ENCODE measurements around the gene HNRNPM.
"Not testable (repeated sequence)": the region's sequence is repeated elsewhere in the genome, so short reads cannot be mapped to it uniquely, and the experiment has no call there.

The HNRNPM gene

DNA sequence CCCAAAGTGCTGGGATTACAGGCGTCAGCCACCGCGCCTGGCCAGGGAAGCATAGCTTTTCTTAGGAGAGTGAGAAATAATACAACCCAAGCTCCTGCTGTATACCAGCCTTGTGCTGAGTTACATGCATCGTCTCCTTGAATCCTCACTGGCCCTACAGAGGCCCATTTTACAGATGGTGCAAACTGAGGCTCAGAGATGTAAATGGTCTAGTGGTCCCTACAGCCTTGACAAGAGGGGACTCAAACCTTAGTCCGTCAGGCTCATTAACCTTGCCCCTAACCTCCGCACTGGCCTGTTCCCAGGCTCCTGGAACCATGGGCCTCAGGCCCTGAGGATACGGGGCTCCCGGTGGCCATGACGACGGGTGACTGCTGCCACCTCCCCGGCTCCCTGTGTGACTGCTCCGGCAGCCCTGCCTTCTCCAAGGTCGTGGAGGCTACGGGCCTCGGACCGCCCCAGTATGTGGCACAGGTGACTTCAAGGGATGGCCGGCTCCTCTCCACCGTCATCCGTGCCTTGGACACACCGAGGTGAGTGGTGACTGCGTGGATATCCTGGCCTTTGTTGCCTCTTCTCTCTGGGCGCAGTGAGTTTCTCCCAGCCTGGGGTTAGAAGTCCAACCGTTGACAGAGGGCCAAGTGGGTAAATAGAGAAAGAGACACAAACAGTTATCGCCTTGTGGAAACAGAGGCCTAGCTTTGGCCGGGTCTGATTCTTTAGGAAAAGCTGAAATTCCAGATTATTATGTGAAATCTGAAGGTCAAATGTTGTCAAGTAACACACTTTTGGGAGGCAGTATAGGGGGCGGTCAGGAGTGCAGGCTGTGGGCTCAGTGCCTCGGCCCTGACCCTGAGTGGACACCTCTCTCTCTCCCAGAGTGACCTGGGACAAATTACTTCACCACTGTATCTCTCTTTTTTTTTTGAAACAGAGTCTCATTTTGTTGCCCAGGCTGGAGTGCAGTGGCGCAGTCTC, 23.0 kb upstream of the HNRNPM start:
- H3K36me3 ChIP-seq (replicated peaks in 1 of 2; ENCODE audit: control insufficient read depth in 2 of 2, insufficient read depth in 2 of 2, low read length in 2 of 2) = no peaks in the 10 kb centered on the region

DNA sequence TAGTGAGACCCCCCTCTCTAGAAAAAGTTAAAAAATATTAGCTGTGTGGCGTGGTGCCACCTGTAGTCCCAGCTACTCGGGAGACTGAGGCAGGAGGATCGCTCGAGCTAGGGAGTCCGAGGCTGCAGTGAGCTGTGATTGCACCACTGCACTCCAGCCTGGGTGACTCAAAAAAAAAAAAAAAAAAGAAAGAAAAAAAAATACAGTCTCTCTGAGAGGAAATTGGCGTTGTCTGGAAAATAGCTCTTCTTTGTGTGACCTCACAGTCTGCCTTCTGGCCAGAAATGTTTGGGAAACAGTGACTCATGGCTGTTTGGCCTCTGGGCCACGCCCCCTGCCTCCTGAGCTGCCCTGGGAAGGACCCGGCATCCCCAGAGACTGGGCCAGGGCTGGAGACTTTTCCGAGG, 21.0 kb upstream of the HNRNPM start:
- no peak overlapping the region for H3K4me2 ChIP-seq (ENCODE audit: insufficient read depth, low read length, poor library complexity, severe bottlenecking)
- no peaks in the 10 kb centered on the region for H3K36me3 ChIP-seq (replicated peaks in 1 of 2; ENCODE audit: control insufficient read depth in 2 of 2, insufficient read depth in 2 of 2, low read length in 2 of 2)
- no peak overlapping the region for H2BK5ac ChIP-seq (ENCODE audit: low read length)
- no peak overlapping the region for H3K18ac ChIP-seq (ENCODE audit: low read length)
- no peak overlapping the region for H4K91ac ChIP-seq (ENCODE audit: low read depth, low read length, poor library complexity)
- peak overlapping the region; percentile 19 for H3K27ac ChIP-seq (replicated peaks; ENCODE audit: low read length)
- H2BK120ac ChIP-seq (ENCODE audit: low read depth, low read length) = no peak overlapping the region
- no peaks in the 10 kb centered on the region for H3K9me3 ChIP-seq (replicated peaks in 1 of 2; ENCODE audit: control insufficient read depth in 2 of 2, insufficient read depth in 1 of 2, low read depth in 1 of 2, low read length in 2 of 2)
- peaks cover 0 to 4% of the 10 kb centered on the region in 2 donors for H3K4me1 ChIP-seq (ENCODE audit: control insufficient read depth in 2 of 2, insufficient read depth in 1 of 2, low read depth in 1 of 2, low read length in 2 of 2)
- H2AK5ac ChIP-seq (ENCODE audit: low read depth, low read length) = no peak overlapping the region
- no peaks in the 10 kb centered on the region for H3K27me3 ChIP-seq (ENCODE audit: control insufficient read depth in 3 of 3, insufficient read depth in 3 of 3, low read depth in 1 of 3, low read length in 3 of 3)
- no peaks in the 10 kb centered on the region for H3K79me1 ChIP-seq (ENCODE audit: low read depth, low read length)
- no peak overlapping the region for H3K4ac ChIP-seq (ENCODE audit: low read length)
- no peak overlapping the region for H3K4me3 ChIP-seq (ENCODE audit: low read length in 2 of 2)
- no peak overlapping the region for H3K9ac ChIP-seq (ENCODE audit: low read depth, low read length, poor library complexity)
- peak; percentile 41 for DNase-seq (ENCODE audit: low spot score)
- H2BK15ac ChIP-seq (ENCODE audit: low read length) = no peak overlapping the region
- H3K14ac ChIP-seq (ENCODE audit: low read length) = no peak overlapping the region
- no peak overlapping the region for H3K23ac ChIP-seq (ENCODE audit: low read depth, low read length, poor library complexity)
- no peak overlapping the region for H4K8ac ChIP-seq (ENCODE audit: low read depth, low read length)
- no CpG with 5 or more reads among the region's 9 CpGs for WGBS, 2 donors (ENCODE audit: extremely low coverage in 2 of 2, insufficient read length in 2 of 2, insufficient replicate concordance in 1 of 2)
- H2AFZ ChIP-seq (ENCODE audit: low read length) = peak overlapping the region; percentile 58
- H2BK12ac ChIP-seq (ENCODE audit: low read length) = no peak overlapping the region

More for the DNA sequence above, 23.0 kb upstream of the HNRNPM start:
- H3K9me3 ChIP-seq (replicated peaks in 1 of 2; ENCODE audit: control insufficient read depth in 2 of 2, insufficient read depth in 1 of 2, low read depth in 1 of 2, low read length in 2 of 2) = no peaks in the 10 kb centered on the region
- H3K9ac ChIP-seq (ENCODE audit: low read depth, low read length, poor library complexity) = peak overlapping the region; percentile 10
- no peaks in the 10 kb centered on the region for H3K79me1 ChIP-seq (ENCODE audit: low read depth, low read length)
- peaks cover 2 to 4% of the 10 kb centered on the region in 2 donors for H3K4me1 ChIP-seq (ENCODE audit: control insufficient read depth in 2 of 2, insufficient read depth in 1 of 2, low read depth in 1 of 2, low read length in 2 of 2)
- no peak overlapping the region for H2AFZ ChIP-seq (ENCODE audit: low read length)
- H3K27ac ChIP-seq (replicated peaks; ENCODE audit: low read length) = no peak overlapping the region
- H3K18ac ChIP-seq (ENCODE audit: low read length) = peak overlapping the region; percentile 32
- no peak overlapping the region for H3K14ac ChIP-seq (ENCODE audit: low read length)
- no peak overlapping the region for H2BK5ac ChIP-seq (ENCODE audit: low read length)
- peak overlapping the region; percentile 40 for H4K91ac ChIP-seq (ENCODE audit: low read depth, low read length, poor library complexity)
- no peak overlapping the region for H2BK120ac ChIP-seq (ENCODE audit: low read depth, low read length)
- no peak overlapping the region for H2BK15ac ChIP-seq (ENCODE audit: low read length)
- no peak overlapping the region for H3K4me2 ChIP-seq (ENCODE audit: insufficient read depth, low read length, poor library complexity, severe bottlenecking)
- no peak for DNase-seq (ENCODE audit: low spot score)
- peak overlapping the region; percentile 78 for H2AK5ac ChIP-seq (ENCODE audit: low read depth, low read length)
- H3K4me3 ChIP-seq (ENCODE audit: low read length in 2 of 2) = no peak overlapping the region
- H3K4ac ChIP-seq (ENCODE audit: low read length) = no peak overlapping the region
- peaks cover 0 to 2% (median 0%) of the 10 kb centered on the region in 3 experiments for H3K27me3 ChIP-seq (ENCODE audit: control insufficient read depth in 3 of 3, insufficient read depth in 3 of 3, low read depth in 1 of 3, low read length in 3 of 3)
- H4K8ac ChIP-seq (ENCODE audit: low read depth, low read length) = no peak overlapping the region
- no peak overlapping the region for H3K23ac ChIP-seq (ENCODE audit: low read depth, low read length, poor library complexity)
- H2BK12ac ChIP-seq (ENCODE audit: low read length) = no peak overlapping the region
- WGBS, 2 donors (ENCODE audit: extremely low coverage in 2 of 2, insufficient read length in 2 of 2, insufficient replicate concordance in 1 of 2) = no CpG with 5 or more reads among the region's 28 CpGs

DNA sequence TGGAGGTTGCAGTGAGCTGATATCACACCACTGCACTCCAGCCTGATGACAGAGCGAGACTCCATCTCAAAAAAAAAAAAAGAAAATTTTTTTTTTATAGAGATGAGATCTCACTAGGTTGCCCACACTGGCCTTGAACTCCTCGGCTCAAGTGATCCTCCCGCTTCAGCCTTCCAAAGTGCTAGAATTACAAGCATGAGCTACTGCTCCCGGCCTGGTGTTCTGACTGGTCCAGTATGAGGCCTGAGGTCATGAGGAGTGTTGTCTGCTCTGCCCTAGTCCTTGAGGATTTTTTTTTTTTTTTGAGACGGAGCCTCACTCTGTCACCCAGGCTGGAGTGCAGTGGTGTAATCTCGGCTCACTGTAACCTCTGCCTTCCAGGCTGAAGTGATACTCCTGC, 19.4 kb upstream of the HNRNPM start:
- not testable (repeated sequence) for H3K14ac ChIP-seq (ENCODE audit: low read length)

GRCh38 chr19:8426283-8426682, 18.5 kb upstream of the HNRNPM start:
- Histone ChIP-seq H3K23ac (ENCODE audit: low read depth, low read length, poor library complexity) (no peak overlapping the region), H3K18ac (ENCODE audit: low read length) (no peak overlapping the region), H2AFZ (ENCODE audit: low read length) (no peak overlapping the region), H2BK12ac (ENCODE audit: low read length) (no peak overlapping the region), H2BK15ac (ENCODE audit: low read length) (no peak overlapping the region), H3K9me3 (replicated peaks in 1 of 2; ENCODE audit: control insufficient read depth in 2 of 2, insufficient read depth in 1 of 2, low read depth in 1 of 2, low read length in 2 of 2) (no peaks in the 10 kb centered on the region), H4K8ac (ENCODE audit: low read depth, low read length) (no peak overlapping the region), H3K4me2 (ENCODE audit: insufficient read depth, low read length, poor library complexity, severe bottlenecking) (no peak overlapping the region), H3K4me3 (ENCODE audit: low read length in 2 of 2) (no peak overlapping the region), H3K14ac (ENCODE audit: low read length) (no peak overlapping the region), H3K9ac (ENCODE audit: low read depth, low read length, poor library complexity) (no peak overlapping the region), H3K4me1 (ENCODE audit: control insufficient read depth in 2 of 2, insufficient read depth in 1 of 2, low read depth in 1 of 2, low read length in 2 of 2) (peaks cover 0 to 4% of the 10 kb centered on the region in 2 donors), H2BK120ac (ENCODE audit: low read depth, low read length) (no peak overlapping the region), H3K27me3 (ENCODE audit: control insufficient read depth in 3 of 3, insufficient read depth in 3 of 3, low read depth in 1 of 3, low read length in 3 of 3) (no peaks in the 10 kb centered on the region), H3K79me1 (ENCODE audit: low read depth, low read length) (no peaks in the 10 kb centered on the region), H4K91ac (ENCODE audit: low read depth, low read length, poor library complexity) (no peak overlapping the region), H2BK5ac (ENCODE audit: low read length) (no peak overlapping the region), H3K27ac (replicated peaks; ENCODE audit: low read length) (no peak overlapping the region), H2AK5ac (ENCODE audit: low read depth, low read length) (no peak overlapping the region), H3K4ac (ENCODE audit: low read length) (no peak overlapping the region), H3K36me3 (replicated peaks in 1 of 2; ENCODE audit: control insufficient read depth in 2 of 2, insufficient read depth in 2 of 2, low read length in 2 of 2) (peaks cover 3 to 5% of the 10 kb centered on the region in 2 donors)
- DNase-seq (ENCODE audit: low spot score) = no peak
- whole genome bisulfite sequencing, 2 donors (ENCODE audit: extremely low coverage in 2 of 2, insufficient read length in 2 of 2, insufficient replicate concordance in 1 of 2) = no CpG with 5 or more reads among the region's 7 CpGs

More for the DNA sequence above, 19.4 kb upstream of the HNRNPM start:
- H2BK120ac ChIP-seq (ENCODE audit: low read depth, low read length); H3K36me3 ChIP-seq (replicated peaks in 1 of 2; ENCODE audit: control insufficient read depth in 2 of 2, insufficient read depth in 2 of 2, low read length in 2 of 2); H2BK12ac ChIP-seq (ENCODE audit: low read length); H3K9ac ChIP-seq (ENCODE audit: low read depth, low read length, poor library complexity); H2AFZ ChIP-seq (ENCODE audit: low read length); H3K27ac ChIP-seq (replicated peaks; ENCODE audit: low read length); H3K4me1 ChIP-seq (ENCODE audit: control insufficient read depth in 2 of 2, insufficient read depth in 1 of 2, low read depth in 1 of 2, low read length in 2 of 2); H3K79me1 ChIP-seq (ENCODE audit: low read depth, low read length); H3K27me3 ChIP-seq (ENCODE audit: control insufficient read depth in 3 of 3, insufficient read depth in 3 of 3, low read depth in 1 of 3, low read length in 3 of 3); H2AK5ac ChIP-seq (ENCODE audit: low read depth, low read length); H2BK5ac ChIP-seq (ENCODE audit: low read length); H3K9me3 ChIP-seq (replicated peaks in 1 of 2; ENCODE audit: control insufficient read depth in 2 of 2, insufficient read depth in 1 of 2, low read depth in 1 of 2, low read length in 2 of 2); H4K8ac ChIP-seq (ENCODE audit: low read depth, low read length); DNase-seq (ENCODE audit: low spot score); H3K18ac ChIP-seq (ENCODE audit: low read length); H4K91ac ChIP-seq (ENCODE audit: low read depth, low read length, poor library complexity); H3K23ac ChIP-seq (ENCODE audit: low read depth, low read length, poor library complexity); H3K4me2 ChIP-seq (ENCODE audit: insufficient read depth, low read length, poor library complexity, severe bottlenecking); H2BK15ac ChIP-seq (ENCODE audit: low read length); H3K4me3 ChIP-seq (ENCODE audit: low read length in 2 of 2); H3K4ac ChIP-seq (ENCODE audit: low read length): not testable (repeated sequence)
- no CpG with 5 or more reads among the region's 6 CpGs for WGBS, 2 donors (ENCODE audit: extremely low coverage in 2 of 2, insufficient read length in 2 of 2, insufficient replicate concordance in 1 of 2)

Data from neuronal stem cell (in vitro differentiated cells).